NCI-H2107 treated with DMSO at 0.1 percent for 48 hours (cell line): ENCODE measurements around the gene PLCB1.
"Not testable (repeated sequence)": the region's sequence is repeated elsewhere in the genome, so short reads cannot be mapped to it uniquely, and the experiment has no call there.

Experiments
- DNase-seq: peaks from one replicate; lab custom pipeline; 2025; ENCODE audit not compliant: unreplicated experiment; lab: John Stamatoyannopoulos, UW

Gene PLCB1

DNA sequence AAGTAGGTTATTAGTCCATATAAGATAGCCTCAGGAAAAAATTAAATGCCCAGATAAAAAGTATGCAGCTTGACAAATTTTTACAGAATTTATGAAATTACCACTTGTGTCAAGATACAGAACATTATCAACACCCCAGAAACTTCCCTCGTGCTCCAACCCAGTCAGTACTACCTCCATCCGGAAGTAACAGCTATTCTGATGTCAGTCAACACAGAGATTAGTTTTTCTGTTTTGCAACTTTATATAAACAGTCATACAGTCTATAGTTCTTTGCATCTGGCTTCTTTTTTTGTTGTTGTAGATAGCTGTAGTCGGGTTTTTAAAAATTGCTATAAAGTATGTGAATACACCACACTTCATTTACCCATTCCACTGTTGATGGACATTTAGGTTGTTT, 721.1 kb downstream of the PLCB1 start:
- not testable (repeated sequence) for DNase-seq

DNA sequence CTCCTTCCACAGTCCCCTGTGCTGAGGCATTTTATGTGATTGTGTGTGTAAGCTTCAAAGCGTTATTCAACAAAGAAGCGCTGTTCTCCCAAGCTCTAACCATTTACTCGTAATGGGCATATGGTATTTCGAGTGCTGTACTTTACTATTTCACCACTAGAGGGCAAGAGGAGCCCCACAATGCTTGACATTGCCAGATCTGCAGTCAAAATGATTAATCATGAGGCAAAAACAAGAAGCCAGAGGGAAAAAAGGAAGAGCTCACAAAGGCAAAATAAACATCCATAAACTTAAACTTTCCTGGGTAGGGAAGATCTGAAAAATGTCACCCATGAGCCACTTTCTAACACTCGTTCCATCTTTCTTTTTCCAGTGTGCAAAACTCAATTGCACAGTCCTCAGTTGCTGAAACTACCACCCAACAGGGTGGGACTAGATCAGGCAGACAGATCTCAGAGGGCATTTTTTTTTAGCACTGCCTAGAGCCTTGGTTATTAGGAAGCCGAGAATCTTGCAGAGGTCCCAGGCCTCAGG, 721.8 kb downstream of the PLCB1 start:
- peak; percentile 15 for DNase-seq

DNA sequence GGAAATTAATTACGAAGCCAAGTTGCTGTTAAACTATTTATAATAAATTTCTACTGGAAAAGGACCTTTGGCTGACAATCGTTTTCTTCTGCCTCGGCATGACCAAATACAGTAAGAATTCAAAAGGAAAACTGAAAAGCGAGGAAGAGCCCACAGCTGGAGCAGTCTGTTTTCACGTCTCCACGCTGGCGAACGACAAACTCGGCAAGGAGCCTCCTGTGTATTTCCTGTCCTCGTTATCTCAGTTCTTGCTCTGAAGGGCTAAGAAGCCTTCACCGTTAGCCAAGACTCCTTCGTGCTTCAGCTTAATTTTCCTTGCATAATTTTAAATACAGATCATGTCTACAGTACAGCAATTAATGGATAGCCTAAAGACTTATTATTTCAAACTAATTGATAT, 722.5 kb downstream of the PLCB1 start:
- no peak for DNase-seq

DNA sequence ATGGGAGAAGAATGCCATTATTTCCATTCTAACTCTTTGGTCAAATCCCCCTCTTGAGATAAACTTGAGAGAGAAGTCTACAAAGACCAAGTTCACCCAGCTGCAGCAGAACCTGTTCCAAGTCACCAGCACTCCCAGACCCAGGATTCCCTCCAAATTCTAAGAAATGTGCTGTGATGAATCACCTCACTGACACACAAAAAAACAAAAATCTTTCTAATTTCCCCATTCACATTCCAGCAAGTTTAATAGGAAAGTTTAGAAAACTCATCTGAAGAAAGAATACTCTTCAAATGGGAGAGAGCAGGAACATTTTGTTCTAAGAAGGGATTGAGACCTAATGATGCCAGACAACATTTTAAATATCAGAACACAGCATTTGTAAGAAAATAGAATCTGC, 723.2 kb downstream of the PLCB1 start:
- no peak for DNase-seq

DNA sequence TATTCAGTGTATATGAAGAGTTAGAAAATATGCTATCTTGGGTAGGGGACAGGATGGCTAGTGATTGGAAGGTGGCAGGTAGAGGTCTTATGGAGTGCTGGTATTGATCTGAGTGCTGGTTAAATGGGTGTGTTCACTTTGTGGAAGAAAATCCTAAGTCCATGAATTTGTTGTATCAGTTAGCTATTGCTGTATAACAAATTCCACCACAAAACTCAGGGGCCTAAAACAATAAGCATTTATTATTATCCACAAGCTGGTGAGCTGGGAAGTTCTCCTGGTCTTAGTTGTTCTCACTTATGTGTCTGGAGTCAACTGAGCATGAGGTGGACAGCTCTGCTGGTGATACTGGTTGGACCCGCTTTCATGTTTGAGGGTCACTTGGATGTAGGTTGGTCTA, 724.6 kb downstream of the PLCB1 start:
- no peak for DNase-seq

DNA sequence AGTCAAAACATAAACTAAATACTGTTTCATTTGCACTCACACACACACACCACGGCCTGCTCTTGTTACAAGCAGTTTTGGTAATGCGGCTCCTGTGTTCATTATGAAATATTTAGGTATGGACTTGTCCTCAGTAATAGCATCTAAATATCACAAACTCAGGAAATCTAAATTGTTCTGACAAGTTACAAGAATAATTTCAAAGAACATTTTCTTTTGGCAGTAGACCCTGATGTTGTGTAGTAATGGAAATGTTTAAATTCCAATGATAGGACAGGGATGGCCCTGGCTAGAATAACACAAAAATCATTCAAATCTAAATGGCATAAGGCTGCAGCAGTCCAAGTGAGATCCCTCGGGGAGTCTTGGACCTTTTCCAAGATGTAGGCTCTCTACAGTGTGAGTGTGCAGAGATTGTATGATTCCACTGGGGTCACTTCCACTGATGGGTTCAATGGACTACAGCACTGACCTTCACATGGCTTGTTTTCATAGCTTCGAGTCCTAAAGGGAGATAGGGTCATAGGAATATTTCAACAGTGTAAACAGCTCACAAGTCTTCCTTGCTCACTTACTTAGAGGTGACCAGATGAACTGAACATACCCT, 726.2 kb downstream of the PLCB1 start:
- DNase-seq, result no peak

DNA sequence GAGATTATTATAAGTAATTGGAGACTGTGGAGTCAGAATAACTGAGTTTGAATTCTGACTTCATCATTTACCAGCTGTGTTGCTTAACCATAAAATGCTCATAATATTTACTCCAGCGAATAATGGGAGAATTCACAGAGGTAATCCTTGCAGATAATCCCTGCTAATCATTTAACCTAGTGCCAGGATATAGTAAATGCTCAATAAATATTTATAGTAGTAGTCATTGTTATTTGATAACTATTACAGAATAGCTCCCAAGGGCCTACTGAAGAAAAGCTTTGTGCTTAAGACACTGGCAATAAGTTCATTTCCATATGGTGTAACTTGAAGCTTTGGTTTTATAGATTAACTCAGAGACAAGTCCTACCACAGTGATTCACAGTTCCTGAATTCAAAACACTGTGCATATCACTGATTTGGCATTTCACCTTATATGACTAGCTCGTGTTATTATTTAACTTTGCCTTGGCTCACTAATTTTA, 728.0 kb downstream of the PLCB1 start:
- no peak for DNase-seq

DNA sequence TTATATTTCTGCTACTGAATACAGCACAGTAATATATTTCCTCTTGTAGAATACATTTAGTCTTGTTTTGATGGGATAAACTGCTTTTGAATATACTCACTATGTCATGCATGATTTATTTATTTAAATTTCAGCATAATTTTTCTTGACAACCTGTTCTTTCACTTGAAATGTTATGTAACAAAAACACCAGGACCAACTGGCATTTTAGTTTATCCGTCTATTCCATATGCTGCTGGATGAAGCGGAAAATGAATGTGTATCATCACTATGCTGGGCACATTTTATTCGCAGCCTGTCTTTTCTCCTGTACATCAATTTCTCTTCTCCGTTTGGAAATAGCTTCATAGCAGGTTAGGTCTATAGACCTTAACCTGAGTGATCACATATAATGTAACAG, 730.0 kb downstream of the PLCB1 start:
- DNase-seq, result no peak

DNA sequence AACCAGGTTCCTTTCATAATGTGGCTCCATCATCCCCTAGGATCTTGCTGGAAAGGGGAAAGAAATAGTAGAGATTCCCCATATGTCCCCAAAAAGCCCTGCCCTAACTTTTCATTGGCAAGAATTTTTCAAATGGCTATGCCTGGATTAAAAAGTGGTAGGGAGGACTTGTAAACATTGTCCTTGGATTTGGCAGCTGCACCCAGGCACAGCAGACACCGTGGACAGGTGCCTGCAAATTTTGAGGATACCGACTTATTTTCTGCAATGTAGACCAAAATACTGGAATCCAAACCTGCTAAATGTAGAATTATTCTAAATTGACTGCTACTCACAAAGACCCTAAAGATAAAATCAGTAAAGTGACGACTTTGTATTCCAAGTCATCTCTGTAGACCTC, 733.6 kb downstream of the PLCB1 start:
- no peak for DNase-seq

DNA sequence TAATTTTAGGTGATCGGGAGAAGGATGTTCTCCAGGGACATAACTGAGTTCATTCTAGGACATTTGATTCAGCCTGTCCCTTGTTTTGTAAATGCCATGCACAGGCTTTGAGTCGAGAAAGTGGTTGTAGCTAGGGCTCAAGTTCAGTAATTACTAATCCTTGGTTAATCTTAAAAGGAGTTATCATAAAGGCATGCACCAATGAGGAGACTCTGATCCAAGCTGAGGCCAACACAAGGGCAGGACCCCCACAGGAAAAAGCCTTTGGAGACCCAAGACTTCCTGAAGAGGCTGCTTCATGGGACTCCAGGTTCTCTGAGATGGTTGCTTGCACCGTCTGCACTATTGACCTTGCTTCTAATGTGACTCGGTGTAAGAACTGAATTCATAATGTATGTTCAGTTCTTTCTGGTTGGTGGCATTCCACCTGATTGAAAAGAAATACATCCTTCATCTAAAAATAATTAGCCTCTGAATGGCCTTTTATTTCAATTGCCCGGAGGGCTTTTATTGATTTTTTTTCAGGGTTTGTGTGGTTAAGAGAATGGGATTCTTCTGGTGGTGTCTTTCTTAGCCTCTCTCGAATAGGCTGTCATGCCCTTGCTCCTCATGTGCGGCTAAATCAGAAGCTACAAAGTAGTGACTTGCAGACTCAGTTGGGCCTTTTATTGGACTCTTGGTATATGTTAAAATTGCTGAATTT, 735.1 kb downstream of the PLCB1 start:
- DNase-seq, result no peak

DNA sequence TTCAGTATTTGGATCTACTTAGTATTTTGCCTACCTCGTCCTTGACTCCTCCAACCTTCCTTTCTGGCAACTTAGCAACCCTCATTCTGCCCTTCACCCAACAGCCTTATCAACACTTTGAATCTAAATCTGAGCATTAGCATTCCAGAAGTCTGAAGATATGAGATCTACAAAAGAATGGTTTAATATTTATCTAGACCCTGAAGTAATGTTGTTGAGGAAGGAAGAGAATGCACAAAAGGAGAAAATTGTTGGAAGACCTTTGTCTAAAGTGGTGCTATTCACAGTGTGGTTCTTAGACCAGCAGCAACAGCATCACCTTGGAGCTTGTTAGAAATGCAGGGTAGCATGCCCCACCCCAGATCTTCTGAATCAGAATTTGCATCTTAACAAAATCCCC, 738.6 kb downstream of the PLCB1 start:
- DNase-seq, result no peak

DNA sequence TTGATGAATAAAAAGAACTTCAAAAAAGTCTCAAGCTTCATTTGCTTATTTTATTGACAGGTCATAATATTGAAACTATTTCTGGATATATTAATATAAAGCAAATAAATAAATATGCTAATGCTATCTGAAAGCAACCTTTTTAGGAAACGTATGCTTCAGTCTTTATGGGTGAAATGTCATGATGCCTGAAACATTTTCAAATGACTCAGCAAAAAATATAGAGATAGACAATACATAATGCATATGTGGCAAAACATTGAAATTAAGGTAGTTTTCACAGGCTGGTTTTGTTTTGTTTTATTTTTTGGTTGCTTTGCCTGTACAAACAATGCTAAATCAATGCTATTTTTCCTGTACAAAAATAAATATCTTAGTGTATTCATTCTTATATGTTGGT, 742.4 kb downstream of the PLCB1 start:
- DNase-seq, result no peak

DNA sequence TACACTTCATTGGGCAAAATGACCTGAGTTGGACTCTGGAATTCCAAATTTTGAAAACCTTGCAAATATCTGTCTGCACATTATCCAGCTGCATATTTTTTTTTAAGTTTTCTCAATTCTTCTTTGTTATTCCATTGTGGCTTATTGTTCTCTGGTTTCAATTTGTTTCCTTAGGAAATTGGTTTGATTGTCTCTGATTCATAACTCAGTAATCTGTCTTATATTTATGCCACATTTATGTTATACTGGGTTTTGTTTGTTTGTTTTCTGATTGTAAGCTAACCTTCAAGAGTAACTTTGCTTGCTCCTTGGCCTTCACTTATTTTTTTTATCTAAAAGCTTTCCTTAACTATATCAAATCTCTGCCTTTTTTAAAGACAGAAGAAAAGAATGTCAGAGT, 743.5 kb downstream of the PLCB1 start:
- DNase-seq, result no peak

DNA sequence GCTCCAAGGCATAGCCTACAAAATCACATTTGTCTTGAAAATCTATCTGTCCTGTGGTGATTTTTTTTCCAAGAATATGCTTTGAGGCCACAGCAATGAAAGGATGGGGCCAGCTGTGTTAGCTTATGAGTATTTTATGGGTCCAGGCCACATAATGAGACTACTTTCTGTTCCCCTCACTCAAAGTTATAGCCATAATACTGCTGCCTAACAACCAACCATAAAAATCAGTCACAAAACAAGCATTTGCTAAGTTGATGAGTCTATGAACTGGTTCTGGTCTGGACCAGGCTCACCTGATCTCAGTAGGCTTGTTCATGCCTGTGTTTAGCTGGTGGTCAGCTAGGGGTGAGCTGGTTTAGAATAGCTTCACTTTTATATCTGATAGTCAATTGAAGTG, 744.3 kb downstream of the PLCB1 start:
- no peak for DNase-seq

DNA sequence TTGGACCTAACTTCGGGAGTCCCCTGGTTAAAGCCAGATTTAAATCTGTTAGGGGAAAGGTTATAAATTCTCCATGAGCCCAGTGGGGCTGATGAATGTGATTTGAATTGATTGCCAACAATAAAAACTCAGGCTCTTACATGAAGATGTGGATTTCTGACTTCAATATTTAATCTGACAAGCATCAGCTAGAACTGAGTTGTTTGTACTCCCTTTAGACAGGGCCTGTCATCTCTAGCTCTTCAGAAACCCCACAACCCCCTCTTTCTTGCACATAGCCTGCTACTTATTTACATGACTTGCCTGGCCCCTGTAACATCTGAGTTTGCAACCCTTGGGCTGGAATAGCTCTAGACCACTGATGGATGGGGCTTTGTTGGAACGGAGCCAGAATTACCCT, 745.2 kb downstream of the PLCB1 start:
- DNase-seq, result no peak

DNA sequence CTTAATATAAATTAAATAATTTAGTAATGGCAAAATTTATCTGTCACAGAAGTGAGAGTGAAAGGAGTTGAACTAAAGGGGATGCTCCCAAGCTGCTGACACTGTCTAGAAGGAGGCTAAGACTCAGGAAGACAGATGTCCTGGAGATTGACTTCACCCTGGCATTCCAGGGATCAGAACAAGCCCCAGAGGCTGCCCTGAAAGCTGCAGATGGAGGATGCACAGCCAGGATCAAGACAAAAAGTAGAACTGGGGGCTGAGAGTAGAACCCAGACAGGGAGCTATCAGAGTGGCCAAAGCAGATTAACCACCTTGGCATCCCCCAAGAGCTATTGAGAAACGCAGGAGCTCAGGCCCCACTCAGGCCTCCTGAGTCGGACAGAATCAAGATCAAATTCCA, 747.6 kb downstream of the PLCB1 start:
- DNase-seq, result no peak

DNA sequence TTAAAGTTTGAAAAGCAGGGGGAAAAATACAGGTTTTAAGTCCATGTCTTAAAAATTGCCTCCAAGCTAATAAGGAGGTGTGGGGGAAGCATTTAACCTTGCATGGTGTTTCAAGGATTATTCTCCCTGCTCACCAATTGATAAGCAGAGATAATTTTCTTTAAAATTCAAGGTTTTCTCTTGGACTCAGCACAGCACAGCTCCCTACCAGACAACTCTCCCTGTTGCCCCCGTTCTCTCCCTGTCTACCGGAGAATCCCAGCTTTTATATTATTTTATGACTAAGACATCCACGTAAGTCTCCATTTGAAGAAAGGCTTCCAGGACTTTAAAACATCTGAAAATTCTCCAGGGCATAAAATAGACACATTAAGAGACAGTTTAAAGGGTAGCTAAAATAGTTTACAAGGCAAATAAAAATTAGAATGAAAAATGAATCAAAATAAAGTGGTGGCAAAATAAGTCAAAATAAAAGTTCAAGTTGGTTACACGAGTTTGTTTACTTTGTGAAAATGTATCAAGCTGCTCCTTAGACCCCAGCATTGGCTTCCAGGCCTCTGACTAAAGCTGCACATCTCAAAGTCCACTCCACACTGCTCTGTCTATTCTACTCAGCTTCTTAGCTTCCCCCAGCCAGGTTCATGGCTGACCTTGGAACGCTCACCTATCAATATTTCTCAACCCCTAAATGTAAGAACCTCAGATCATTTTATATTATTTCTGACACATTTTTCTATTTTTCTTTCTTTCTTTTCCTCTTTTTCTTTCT, 748.2 kb downstream of the PLCB1 start:
- no peak for DNase-seq

DNA sequence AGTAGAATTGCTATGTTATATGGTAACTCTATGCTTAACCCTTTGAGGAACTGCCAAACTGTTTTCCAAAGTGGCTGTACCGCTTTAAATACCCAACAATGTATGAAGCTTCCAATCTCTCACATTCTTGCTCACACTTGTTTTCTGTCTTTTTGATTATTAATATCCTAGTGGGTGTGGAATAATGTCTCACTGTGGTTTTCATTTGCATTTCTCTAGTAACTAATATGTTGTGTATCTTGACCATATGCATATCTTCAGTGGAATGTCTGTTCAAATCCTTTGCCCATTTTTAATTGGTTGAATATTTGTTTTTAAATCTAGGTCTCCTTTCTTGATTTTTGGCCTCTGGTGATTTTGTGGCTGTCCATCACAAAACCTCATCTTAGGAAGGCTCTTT, 759.0 kb downstream of the PLCB1 start:
- DNase-seq, result no peak

DNA sequence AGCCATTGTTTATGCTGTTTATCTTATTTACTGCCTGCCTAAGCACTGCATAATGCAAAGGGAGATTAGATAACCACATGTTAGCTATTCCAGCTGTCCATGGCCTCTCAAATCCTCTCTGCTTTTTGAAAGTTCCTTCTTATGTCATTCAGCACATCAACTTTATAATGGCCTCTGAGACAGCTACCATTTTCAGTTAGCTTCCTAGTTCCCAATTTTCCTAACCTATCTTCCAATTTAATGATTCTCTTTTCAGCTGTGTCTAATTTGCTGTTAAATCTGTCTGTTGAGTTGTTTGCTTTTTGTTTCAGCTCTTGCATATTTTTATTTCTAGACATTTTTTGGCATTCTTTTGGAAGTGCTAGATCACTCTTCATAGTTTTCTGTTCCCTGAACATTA, 763.4 kb downstream of the PLCB1 start:
- no peak for DNase-seq

DNA sequence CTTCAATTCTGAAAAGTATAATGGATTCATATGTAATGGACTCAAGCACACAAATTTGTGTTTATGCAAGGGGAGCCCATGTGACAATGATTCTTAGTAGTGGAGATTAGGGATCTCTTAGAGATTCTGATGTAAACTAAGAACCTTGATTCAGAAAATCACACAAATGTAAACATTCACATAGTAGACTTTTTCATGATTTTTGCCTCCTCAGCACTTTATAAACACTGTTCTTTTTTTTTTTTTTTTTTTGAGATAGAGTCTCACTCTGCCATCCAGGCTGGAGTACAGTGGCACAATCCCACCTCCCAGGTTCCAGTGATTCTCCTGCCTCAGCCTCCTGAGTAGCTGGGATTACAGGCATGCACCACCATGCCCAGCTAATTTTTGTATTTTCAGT, 766.8 kb downstream of the PLCB1 start:
- DNase-seq, result no peak

DNA sequence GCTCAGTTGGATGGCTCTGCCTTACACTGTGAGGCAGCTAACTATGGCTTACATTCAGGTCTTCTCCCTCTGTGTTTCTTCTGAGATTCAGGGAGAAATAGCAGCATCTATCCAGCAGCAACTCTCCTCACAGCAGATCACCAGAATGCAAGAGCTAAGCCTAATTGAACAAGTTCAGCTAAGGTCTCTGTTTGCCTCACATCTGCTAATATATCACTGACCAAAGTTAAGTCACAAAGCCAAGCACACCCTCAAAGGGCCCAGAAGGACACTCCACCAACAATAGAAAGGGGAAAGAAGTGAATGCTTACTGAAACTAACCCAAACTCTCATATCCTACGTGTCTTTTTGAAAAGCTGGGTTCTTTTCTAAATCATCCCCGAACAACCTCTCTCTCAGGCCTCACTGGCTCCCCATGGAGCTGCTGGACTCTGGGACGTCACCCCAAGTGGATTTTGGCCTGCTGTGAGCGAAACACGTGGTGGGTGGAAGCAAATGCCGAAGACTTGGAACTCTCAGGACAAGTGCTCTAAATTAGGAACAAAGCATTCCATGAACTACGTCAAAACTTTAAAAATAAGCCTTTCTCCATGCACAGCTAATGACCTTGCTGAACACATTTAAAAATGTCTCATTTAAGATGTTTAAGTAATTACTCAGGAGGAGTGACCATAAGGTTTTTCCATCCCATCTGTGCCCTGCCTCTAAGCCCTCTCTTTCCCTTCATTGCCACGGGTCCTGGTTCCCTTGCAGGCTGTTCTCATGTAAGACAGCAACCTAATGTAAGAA, 769.4 kb downstream of the PLCB1 start:
- no peak for DNase-seq
